Measurements from ENCODE around the gene BICDL2.

BICDL2 gene

DNA sequence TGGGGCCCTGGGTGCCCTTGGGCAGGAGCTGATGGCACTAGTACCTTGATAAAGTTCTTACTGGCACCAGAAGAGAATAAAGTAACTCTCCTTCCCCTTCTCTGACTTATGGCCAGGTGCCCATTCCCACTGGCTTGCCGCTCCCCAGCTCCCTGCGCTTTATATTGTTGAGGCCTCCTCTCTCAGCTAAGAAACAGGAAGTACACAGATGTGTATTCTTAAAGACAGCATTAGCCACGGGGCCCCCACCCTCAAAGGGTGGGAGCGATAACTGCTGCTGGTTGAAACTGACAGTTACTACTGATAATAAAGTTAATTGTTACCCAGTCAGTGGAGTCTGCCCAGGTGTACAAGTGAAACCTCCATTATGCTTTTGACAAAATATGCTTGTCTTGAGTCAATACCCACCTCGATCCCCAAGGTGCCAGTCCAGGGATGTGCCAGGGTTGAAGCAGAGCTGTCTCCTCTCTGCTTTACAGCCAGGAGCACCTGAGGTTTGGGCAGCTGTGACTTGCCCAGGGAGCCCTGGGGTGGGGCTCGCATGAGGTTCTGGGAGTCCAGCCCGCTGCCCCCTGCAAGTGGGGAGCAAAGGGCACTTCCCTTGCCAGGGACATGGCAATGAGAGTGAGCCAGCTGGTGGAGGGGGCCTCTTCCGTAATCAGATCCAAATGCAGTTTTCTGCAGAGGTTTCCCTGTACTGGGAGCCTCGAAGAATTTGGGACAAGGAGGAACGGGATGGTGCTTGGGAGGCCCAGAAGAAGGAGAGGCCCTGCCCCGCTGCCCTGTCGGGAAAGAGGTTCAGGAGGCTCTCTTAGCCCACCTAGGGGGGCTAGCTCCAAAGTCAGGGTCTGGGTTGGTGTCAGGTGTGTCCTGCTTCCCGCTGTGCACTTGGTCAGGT lies 29.4 kb downstream of the BICDL2 start:
- no peak for DNase-seq

DNA sequence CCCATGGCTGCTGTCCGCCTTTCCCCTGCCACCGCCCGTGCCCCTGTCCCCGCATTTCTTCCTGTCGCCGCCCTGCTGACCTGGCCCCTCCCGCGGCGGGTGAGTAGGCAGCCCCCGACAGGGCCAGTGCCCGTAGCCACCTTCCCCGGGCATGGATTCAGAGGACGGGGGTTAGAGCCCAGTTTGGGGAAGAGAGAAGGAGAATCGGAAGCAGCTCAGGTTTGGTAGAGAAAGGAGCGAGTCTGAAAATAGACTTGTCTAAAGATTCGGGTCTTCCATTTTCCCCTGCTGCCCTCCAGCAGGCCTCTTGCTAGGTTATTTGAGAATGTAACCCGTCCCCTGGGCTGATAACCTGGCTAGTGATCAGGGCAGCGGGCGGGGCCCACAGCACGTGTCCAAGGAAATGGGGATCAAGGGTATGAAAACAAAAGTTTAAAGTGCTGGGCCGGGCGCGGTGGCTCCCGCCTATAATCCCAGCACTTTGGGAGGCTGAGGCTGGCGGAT lies 31.9 kb downstream of the BICDL2 start:
- no peak for DNase-seq

DNA sequence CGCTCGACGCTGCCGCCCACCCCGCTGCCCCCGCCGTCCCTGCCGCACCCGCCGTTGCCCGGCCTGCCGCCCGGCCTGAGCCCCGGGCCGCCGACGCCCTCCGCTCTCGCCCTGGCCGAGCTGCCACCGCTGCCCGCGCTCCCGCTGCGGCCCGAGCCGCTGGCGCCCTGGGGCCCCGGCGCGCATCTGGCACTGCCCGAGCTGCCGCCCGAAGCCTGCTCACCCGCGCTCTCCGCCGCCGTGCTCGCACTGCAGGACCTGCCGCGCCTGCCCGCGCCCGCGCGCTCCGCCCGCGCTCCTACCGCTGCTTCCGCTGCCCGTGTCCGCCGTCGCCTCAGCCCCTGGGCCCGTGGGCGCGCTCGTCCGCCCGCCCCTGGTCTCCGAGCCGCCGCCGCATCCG lies 32.4 kb downstream of the BICDL2 start:
- no peak for DNase-seq

DNA sequence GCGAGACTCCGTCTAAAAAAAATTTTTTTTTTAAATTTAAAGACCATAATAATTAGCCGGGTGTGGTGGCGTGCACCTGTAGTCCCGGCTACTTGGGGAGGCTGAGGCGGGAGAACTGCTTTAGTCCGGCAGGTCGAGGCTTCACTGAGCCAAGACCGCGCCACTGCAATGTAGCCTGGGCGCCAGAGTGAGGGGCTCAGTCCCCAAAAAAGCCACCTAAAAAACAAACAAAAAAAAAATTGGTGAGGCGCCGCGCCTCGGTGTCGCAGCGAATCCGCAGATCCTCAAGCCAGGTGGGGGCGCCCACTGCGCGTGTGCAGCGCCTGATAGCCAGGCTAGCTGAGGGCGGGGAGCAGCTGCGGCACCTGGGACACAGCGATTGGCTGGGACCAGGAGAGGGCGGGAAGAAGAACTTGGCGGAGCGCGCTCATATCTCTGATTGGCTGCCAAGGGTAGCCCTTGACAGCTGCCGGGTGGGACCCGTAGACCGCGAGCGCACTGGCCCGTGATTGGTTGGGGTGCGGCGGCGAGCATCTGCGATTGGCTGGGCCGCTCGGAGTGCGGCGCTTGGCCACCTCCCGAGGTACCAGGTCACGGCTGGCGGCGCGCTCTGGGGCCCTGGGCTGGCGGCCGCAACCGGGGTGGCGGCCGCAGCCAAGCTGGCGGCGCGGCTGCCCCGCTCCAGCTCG lies 33.0 kb downstream of the BICDL2 start:
- DNase-seq: no peak

DNA sequence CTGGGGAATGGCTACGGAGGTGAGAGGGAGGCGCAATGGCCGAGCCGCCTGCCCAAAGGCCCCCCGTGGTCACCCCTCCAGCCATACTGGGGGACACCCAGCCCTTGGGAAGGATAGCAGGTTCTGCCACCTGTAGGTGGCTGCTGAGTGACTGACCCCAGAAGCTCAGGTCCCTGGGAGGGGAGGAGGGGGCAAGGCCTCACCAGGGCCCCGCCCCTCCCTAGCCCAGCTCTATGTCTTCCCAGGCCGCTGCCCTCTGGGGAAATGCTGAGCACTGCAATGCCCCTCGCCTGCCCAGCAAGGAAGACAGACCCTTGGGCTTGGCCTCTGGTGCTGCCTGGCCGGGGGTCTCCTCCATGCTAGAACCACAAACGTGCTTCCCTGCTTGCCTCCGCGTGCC lies 35.4 kb downstream of the BICDL2 start:
- DNase-seq: no peak

DNA sequence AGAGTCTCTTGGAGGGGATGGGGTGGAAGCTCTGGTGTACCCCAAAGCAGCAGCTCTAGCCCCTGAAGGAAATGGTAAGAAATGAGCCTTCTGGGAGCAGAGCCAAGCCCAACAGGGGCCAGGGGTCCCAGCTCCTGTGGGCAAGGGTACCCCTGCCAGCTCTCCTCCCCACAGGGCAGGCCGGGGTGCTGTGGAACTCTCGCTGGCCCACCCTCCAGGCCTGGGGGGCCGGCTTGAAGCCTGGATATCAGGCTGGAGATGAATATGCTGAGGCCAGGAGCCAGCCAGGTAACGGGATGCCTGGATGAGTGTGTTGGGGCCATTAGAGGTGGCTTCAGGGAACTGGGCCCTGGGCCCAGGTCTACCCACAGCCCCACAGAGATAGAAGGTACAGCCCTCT lies 36.2 kb downstream of the BICDL2 start:
- DNase-seq: no peak

DNA sequence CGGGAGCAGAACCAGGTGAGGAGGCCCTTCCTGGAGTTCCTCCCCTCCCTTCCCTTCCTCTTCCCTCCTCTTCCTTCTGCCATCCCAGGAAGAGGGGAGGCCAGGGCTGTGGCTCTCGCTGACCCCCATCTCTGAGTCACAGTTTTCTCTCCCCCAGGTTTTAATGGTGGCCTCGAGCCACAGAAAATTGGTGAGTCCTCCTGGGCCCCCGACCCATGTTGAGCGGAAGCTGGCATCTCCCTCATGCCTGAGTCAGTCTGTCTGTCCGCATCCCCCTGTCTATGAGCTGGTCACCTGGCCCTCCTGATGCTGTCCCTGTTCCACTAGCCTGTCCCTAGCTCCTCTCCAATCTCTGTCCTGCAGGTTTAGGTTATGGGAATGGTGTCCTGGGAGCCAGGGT lies 36.8 kb downstream of the BICDL2 start:
- no peak for DNase-seq

DNA sequence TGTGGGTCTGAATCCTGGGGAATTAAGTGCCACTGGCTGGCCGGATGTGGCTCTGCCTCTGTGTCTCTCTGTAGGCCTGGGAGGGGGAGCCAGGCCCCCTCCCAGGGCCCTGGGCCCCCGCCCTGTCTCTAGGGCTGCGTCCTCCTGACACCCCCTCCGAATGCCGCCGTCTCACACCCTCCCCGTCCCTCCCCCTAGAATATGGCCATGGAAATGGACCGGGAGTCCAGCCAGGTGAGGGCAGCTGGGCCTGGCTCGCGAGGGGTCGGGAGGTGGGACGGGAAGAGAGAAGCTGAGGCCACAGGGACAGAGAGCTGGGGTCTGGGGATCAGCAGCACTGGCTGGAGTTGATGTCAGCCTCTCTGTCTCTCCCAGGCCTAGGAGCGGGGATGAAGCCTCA lies 40.4 kb downstream of the BICDL2 start:
- no peak for DNase-seq

DNA sequence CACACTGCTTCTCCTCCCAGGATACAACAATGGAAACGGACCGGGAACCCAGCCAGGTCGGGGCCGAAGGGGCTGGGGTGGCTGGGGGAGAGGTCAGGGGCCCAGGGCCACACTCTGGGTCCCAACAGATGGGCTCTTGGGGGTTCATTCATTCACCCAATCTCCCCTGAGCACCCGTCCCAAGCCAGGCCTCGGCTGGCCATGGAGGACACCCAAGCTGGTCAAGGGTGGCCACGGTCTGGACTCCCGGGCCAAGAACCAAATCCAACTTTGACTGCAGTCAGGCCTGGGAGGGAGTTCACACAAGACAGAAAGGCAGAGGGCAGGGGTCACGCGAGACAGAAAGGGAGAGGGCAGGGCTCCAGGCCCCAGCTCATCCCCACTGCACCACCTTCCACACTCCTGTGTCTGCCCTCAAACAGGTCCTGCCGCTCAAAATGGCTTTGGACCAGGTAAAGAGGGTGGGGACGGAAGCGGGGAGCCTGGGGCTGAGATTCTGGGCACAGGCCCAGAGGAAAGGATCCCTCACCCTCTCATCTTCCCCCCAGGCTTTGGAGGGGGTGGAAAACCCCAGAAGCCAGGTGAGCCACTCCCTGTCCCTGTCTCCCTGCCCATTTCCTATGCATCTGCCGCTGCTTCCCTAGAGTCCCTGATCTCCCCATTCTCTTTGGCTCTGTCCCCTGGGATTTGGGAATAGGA lies 44.2 kb downstream of the BICDL2 start:
- no peak for DNase-seq

DNA sequence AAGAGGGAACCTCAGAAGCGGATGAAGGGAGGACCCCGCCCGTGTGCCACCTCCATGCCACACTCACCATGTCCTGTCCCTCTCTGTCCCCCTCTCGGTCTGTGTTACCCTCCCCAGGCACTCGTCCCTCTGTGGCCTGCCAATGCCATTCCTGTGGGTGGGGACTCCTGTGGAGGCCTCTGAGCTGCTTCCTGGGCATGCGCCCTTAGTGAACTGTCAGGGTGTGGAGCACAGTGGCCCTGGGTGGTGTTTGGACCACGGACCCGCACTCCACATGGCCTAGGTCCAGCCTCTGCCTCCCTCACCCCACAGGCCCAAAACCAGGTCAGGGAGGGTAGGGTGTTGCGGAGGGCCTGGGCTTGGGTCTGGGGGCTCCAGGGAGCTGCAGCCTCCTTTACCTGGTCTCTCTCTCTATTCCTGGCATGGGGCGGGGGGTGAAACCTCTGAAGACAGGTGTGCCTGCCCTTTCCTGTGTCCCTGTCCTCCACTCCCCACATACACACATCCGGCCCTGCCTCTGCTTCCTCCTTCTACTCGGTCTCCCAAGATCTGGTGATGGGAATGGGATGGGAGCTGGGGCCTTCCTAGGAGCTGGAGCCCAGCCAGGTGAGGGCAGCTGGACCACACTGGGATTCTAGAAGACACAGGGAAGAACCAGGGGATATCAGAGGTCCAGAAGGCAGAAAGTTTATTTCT lies 45.0 kb downstream of the BICDL2 start:
- no peak for DNase-seq

DNA sequence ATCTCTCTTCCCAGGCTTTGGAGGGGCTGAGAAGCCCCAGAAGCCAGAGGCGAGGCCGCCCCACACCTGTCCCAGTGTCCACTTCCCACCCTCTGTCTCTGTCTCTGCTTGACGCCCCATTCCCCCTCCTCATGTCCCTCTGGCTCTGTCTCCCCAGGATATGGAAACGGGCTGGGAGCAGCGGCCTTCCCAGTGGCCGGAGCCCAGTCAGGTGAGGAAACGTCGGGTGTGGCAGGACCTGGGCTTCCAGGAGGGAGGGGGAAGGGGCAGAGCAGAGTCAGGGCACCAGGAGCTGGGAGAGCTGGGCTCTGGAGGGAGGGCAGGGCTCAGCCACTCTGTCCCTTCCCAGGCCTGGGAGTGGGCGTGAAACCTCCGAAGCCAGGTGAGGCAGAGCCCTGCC lies 45.9 kb downstream of the BICDL2 start:
- no peak for DNase-seq

DNA sequence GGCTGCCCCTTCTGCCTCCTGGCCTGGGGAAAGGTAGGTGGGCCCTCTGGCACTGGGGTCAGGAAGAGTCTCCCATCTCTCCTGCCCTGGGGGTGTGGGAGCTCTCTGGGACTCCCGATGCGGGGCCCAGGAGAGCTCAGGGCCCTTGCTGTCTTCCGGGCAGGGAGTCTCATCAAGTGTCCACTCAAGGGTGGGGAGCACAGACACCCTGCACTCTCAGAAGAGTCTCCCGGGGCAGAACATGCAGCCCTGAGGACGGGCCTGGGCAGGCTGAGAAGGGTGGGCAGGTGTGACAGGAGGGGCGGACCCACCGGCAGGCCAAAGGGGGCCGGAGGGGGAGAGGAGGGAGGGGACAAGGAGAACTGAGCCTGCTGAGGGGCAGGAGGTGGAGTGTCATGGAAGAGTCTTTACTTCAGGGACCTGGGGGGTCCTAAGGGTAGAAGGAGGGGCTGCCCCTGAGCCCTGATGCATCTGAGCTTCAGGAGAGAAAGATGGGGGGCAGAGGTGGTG lies 48.1 kb downstream of the BICDL2 start:
- no peak for DNase-seq

DNA sequence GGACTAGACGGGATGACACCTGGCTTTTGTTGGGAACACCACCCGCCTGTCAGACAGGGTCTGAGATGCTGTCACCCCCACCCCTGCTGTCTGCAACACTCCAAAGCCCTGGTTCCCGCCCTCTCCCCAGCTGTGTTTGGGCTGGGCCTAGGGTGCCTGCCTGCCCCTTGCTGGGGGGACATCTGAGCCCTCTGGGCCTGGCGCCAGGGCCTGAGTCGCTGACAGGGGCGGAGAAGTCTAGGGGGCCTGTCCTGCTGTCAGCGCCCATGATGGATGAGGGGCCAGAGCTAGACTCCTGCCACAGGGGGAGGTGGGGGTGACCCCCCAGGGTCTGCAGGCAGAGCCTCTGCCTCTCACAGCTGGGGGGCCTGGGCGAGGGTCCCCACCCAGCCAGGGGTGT lies 48.9 kb downstream of the BICDL2 start:
- no peak for DNase-seq

DNA sequence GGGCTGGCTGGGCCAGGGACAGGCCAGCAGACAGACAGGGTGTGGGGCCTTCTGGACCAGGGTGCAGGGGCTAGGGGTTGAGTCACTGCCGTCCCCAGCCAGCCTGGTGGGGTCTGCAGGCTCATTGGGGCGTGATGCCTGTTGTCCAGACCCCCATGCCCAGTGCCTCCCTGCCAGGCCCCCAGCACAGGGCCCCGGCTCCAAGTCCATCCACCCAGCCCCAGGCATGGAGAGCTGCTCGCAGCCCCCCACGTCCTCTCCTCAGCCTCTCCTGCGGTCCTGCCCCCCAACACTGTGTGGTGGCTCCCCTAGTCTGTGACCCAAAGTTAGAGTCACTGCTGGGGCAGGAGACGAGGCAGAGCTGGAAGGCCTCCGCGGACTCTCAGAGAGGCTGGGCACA lies 49.5 kb downstream of the BICDL2 start:
- DNase-seq: no peak

DNA sequence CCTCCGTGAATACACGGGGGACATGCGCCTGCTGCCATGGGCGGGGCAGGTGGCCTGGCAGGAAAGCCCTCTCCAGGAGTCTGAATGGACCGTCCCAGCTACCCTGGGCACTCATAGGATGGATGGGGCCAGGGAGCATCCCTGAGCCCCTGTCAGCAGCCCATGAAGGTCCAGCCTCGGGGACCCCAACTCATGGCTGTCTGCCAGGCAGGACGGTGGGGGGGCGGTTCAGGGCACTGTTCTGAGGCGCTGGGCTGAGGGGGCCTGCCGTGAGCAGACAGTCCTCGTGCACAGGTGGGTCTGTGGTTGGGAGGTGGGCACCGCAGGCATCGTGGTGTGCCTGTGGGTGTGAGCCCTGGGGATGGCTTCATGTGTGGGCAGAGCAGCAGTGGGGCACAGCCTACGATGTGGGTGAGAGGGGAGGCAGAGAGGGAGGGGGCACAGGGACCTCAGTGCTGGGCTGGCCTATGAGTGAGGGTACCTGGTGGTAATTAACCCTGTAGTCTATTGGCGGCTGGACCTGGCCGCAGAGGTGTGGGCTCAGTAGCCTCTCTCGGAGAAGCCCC lies 50.0 kb downstream of the BICDL2 start:
- DNase-seq: no peak

DNA sequence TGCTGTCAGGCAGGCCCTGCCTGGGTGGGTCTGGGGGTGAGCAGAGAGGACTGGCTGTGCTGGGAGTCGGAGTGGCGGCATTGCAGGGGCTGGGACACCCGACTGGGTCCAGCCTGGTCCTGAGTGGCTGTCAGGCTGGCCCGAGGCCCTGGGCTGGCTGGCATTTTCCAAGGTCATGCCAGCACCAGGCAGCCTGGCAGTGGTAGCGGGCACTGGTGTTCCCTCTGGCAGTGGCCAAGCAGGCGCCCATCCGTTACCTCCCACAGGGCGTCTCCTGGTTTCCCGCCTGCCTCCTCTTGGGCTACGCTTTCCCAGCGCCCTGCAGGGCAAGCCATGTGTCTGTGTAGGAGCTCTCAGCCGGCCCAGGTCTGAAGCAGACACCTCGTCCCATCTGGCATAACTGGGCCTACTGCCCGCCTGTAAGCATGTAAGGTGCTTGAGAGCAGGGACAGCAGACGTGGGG lies 50.8 kb downstream of the BICDL2 start:
- no peak for DNase-seq

DNA sequence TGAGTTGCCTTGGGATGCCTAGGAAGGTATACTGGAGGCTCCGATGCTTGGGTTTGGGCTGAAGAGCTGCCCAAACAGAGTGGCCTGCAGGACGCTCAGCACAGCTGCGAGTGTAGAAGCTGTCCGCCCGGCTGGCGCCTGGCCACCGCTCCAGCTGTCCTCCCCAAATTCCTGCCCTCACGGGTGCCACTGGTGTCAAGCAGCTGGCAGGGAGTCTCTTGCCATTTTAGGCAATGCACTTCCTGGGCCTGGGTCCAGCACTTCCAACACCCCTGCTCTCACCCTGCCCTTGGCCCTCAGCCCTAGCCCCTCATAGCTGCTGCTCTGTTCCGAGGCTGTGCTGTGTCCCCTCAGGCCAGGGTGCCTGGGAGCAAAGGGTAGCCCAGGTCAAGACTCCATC lies 51.3 kb downstream of the BICDL2 start:
- DNase-seq: no peak

DNA sequence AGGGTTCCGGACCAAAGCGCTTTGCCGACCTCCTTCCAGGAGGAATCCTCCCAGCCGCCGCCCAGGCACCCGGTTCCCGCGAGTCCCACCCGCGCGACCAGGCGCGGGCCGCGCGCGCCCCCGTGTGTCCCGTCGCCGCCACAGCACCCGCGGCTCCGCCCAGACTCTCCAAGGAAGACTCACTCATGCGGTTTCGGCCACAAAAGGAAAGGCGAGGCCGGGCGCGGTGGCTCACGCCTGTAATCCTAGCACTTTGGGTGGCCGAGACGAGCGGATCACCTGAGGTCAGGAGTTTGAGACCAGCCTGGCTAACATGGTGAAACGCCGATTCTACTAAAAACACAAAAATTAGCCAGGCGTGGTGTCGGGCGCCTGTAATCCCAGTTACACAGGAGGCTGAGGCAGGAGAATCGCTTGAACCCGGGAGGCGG lies 53.0 kb downstream of the BICDL2 start:
- no peak for DNase-seq

DNA sequence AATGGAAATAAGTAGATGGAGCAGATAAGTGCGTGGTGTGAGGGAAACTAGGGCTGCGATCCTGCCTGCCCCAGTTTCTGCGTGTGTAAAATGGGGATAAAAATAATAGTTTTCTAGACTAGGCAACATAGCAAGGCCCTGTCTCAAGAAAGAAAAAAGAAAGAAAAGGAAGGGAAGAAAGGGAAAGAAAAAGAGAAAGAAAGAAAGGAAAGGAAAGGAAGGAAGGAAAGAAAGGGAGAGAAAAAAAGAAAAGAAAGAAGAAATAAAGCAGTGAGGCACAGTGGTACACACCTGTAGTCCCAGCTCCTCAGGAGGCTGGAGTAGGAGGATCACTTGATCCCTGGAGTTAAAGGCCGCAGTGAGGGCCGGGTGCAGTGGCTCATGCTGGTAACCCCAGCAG lies 54.3 kb downstream of the BICDL2 start:
- no peak for DNase-seq

DNA sequence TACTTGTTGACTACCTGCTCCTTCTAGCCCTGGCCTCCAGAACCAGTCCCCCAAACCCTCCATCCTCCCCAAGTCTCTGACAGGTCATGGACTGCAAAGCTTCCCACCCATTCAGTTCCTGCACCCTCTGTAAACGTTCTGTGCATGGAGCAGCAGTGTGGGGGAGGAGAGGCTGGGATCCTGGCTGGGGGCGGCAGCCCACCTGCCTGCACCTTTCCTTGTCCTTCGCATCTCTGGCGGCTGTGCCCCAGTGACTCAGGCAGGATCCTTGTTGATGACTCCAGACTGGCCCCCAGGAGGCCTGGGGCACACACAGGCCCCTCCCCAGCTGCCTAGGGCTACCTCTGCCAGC lies 54.9 kb downstream of the BICDL2 start:
- DNase-seq: no peak

DNA sequence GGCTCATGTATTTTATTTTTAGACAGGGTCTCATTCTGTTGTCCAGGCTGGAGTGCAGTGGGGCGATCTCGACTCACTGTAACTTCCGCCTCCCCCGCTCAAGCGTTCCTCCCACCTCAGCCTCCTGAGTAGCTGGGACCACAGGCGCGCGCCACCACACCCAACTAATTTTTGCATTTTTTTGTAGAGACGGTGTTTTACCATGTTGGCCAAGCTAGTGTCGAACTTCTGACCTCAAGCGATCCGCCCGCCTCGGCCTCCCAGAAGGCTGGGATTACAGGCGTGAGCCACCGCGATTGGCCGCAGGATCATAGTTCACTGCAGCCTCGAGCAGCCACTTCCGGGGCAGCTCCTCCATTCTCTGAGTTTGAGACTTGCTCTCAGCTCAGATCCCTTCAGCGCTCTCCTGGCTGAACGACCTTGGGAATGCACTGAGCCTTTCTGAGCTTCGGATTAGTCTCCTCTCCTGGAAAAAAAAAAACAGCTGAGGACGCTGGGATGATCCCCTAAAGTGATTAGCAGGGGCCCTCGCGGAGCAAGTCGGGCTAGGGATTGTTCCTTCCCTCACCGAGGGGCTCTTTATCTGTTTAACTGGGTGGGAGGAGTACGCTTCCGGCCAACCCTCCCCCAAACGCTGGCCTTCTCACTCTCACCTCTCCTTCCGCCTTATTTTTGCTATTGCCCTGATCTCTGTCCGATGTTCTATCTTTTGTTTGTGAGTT lies 55.4 kb downstream of the BICDL2 start:
- DNase-seq: no peak
